Hepatocyte (in vitro differentiated cells): ENCODE results near the gene IL22RA2. TPM values are rescaled to one million over a fixed set of nuclear protein-coding genes. Genes with fewer than 3 reads are reported as not detected.

ENCODE experiments used
- DNase-seq: peaks from one replicate; pipeline ENCODE4 v3.0.0-alpha.2; 2016; ENCODE audit warnings: low spot score
- H2AFZ ChIP-seq: fragments of 200-600 bp; sonication (generic); 2 replicates; pipeline ENCODE4 v1.6.0; 2016; ENCODE audit warnings: antibody characterized with exemption, mild to moderate bottlenecking
- H3K27ac ChIP-seq: fragments of 200-600 bp; sonication (generic); 2 replicates; pipeline ENCODE4 v1.5.1; 2016; ENCODE audit warnings: mild to moderate bottlenecking
- H3K27me3 ChIP-seq: fragments of 200-600 bp; sonication (generic); 2 replicates; pipeline ENCODE4 v1.6.1; 2016
- H3K36me3 ChIP-seq: fragments of 200-600 bp; sonication (generic); replicated peaks from 2 replicates; pipeline ENCODE4 v1.5.1; 2016; ENCODE audit warnings: low read depth; ENCODE audit not compliant: insufficient read depth
- H3K4me1 ChIP-seq: fragments of 200-600 bp; sonication (generic); 2 replicates; pipeline ENCODE4 v1.5.1; 2016; ENCODE audit warnings: mild to moderate bottlenecking, moderate library complexity; ENCODE audit not compliant: insufficient read depth
- H3K4me2 ChIP-seq: fragments of 200-600 bp; sonication (generic); 2 replicates; pipeline ENCODE4 v1.6.0; 2016
- H3K4me3 ChIP-seq: fragments of 200-600 bp; sonication (generic); 2 replicates; pipeline ENCODE4 v1.5.1; 2016; ENCODE audit warnings: mild to moderate bottlenecking
- H3K79me2 ChIP-seq: fragments of 200-600 bp; sonication (generic); 2 replicates; pipeline ENCODE4 v1.6.0; 2017; ENCODE audit warnings: mild to moderate bottlenecking
- H3K9me2 ChIP-seq: fragments of 200-600 bp; sonication (generic); replicated peaks from 2 replicates; pipeline ENCODE4 v1.6.0; 2017; ENCODE audit warnings: mild to moderate bottlenecking; ENCODE audit not compliant: insufficient read depth
- H3K9me3 ChIP-seq: fragments of 200-600 bp; sonication (generic); 2 replicates; pipeline ENCODE4 v1.5.1; 2016; ENCODE audit warnings: low read depth, mild to moderate bottlenecking
- H4K20me1 ChIP-seq: fragments of 200-600 bp; sonication (generic); 2 replicates; pipeline ENCODE4 v1.6.0; 2016; ENCODE audit warnings: mild to moderate bottlenecking; ENCODE audit not compliant: insufficient read depth, poor library complexity, severe bottlenecking
- EZH2 ChIP-seq: fragments of 200-600 bp; sonication (generic); IDR thresholded peaks from 2 replicates; pipeline ENCODE4 v1.6.1; 2016; ENCODE audit warnings: antibody characterized with exemption, mild to moderate bottlenecking, borderline replicate concordance
- EZH2phosphoT487 ChIP-seq: fragments of 200-600 bp; sonication (generic); IDR thresholded peaks from one replicate; pipeline ENCODE4 v1.6.1; 2018; ENCODE audit warnings: antibody characterized with exemption, mild to moderate bottlenecking, low read depth, moderate library complexity; ENCODE audit not compliant: unreplicated experiment, severe bottlenecking
- WGBS: methylation state at CpG from one replicate; pipeline ENCODE4 v1.1.6; 2016; ENCODE audit warnings: low lambda C conversion rate; ENCODE audit errors: missing lambda C conversion rate; 5-methylcytosine and 5-hydroxymethylcytosine counted together
- polyA plus RNA-seq: library from polyadenylated mRNA; unstranded; fragments of >200 nt; fragmentation: Nextera tagmentation; extraction: Ambion mirVana; gene quantifications from 2 replicates; pipeline ENCODE4 v1.2.1, GENCODE V29; 2016
- total RNA-seq: library from RNA; depleted of rRNA; stranded (reverse); fragments of >200 nt; gene quantifications from 2 replicates; pipeline ENCODE4 v1.2.3, GENCODE V29; 2014
- TF ChIP-seq, protein P1 (sequence below): fragments of 200-600 bp; sonication (generic); IDR thresholded peaks from 2 replicates; pipeline ENCODE4 v1.5.1; 2016; ENCODE audit warnings: antibody characterized with exemption, mild to moderate bottlenecking; ENCODE audit not compliant: poor library complexity

The IL22RA2 gene
- total and polyA plus RNA-seq, 2 experiments from 2014 or later, result not detected

DNA sequence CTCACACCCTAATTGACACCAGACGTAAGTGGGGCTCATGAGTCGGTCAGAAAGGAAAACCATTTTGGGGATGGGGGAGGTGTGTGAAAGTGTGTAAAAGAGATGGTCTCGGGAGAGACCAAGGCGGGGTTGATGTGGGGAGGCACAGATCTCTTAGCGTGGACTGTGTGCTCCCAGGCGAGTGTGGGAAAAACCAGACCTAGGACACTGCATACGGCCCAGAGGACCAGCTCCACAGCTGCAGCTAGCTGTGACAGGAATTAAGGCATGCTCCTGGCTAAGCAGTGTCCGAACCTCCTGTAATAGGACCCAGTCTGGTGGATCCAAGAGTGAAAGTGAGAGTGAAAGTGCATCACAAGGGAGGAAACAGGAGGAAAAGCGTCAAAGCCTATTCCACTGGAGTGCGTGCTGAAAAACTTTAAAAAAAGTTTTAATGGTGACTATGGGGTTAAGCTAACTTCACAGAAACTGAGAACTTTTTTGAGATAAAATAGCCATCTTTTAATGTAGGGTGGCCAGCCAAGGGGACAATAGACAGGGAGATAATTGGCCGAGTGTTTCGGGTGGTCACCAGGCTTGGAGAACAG, 9.6 kb downstream of the IL22RA2 start:
- DNase-seq, result no peak
- H3K9me2 ChIP-seq, result no peaks in the 10 kb centered on the region
- H3K27ac ChIP-seq, result no peak overlapping the region
- H3K4me3 ChIP-seq, result no peak overlapping the region
- WGBS, result 90% methylated on average over 12 of the region's 12 CpGs
- H3K9me3 ChIP-seq, result no peaks in the 10 kb centered on the region
- TF ChIP-seq EZH2, result no peak
- TF ChIP-seq, protein P1, sequence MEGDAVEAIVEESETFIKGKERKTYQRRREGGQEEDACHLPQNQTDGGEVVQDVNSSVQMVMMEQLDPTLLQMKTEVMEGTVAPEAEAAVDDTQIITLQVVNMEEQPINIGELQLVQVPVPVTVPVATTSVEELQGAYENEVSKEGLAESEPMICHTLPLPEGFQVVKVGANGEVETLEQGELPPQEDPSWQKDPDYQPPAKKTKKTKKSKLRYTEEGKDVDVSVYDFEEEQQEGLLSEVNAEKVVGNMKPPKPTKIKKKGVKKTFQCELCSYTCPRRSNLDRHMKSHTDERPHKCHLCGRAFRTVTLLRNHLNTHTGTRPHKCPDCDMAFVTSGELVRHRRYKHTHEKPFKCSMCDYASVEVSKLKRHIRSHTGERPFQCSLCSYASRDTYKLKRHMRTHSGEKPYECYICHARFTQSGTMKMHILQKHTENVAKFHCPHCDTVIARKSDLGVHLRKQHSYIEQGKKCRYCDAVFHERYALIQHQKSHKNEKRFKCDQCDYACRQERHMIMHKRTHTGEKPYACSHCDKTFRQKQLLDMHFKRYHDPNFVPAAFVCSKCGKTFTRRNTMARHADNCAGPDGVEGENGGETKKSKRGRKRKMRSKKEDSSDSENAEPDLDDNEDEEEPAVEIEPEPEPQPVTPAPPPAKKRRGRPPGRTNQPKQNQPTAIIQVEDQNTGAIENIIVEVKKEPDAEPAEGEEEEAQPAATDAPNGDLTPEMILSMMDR, result no peak
- no peak for TF ChIP-seq EZH2phosphoT487
- no peaks in the 10 kb centered on the region for H3K27me3 ChIP-seq
- no peak overlapping the region for H3K4me2 ChIP-seq
- no peak overlapping the region for H2AFZ ChIP-seq
- no peaks in the 10 kb centered on the region for H3K79me2 ChIP-seq
- no peaks in the 10 kb centered on the region for H3K4me1 ChIP-seq
- H4K20me1 ChIP-seq, result no peaks in the 10 kb centered on the region
- no peaks in the 10 kb centered on the region for H3K36me3 ChIP-seq

DNA sequence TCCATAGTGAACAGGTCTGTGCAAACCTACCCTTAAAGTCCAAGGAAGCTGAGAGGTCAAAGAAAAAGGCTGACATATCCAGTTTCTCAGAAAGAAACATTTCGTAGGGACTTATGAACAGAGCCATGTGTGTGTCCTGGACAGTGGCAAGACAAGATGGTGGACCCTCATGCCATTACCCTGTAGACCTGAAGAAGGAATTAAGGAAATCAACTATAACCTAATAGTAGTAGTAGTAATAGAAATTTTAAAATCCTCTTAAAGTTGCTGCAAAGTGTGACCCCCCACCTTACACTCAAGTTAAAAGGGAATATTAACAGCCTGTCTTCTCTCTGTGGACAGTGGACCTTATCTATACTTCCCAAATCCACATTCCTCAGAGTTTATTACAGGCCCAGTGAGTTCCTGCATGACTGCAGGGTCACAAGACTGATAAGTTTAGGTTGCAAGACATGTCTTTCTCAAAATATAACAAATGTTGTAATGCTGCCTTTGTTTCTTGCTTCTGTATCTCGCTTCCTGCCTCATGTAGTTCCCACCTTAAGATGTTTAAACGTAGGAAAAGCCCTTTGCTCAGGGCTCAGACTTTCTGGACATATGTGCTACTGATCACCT, 10.6 kb downstream of the IL22RA2 start:
- no peak overlapping the region for H3K27ac ChIP-seq
- H2AFZ ChIP-seq, result no peak overlapping the region
- H3K36me3 ChIP-seq, result no peaks in the 10 kb centered on the region
- no peaks in the 10 kb centered on the region for H4K20me1 ChIP-seq
- no peaks in the 10 kb centered on the region for H3K4me1 ChIP-seq
- H3K79me2 ChIP-seq, result no peaks in the 10 kb centered on the region
- 78% methylated on average over 3 of the region's 3 CpGs for WGBS
- H3K27me3 ChIP-seq, result no peaks in the 10 kb centered on the region
- no peak overlapping the region for H3K4me3 ChIP-seq
- H3K9me2 ChIP-seq, result no peaks in the 10 kb centered on the region
- TF ChIP-seq, protein P1, result no peak
- no peak for TF ChIP-seq EZH2phosphoT487
- no peak for TF ChIP-seq EZH2
- H3K4me2 ChIP-seq, result no peak overlapping the region
- DNase-seq, result no peak
- no peaks in the 10 kb centered on the region for H3K9me3 ChIP-seq

DNA sequence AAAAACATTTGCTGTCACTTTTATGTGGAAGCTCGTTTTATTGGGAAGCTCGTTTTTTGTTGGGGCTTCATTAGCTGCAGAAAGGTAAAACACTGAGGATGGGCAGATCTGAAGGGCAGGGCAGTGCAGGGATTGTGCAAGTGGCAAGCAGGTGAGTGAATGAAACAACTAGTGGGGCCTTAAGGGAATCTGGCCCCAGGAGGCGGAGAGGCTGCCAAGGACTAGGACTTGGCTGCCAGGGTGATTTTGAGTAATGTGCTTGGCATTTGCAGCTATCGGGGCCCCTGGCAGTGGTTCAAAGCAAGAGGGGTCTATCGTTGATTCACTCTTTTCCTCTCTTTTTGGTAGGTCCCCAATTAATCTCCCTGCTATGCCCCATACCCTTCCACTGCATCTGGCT, 11.5 kb downstream of the IL22RA2 start:
- no peaks in the 10 kb centered on the region for H3K4me1 ChIP-seq
- no peak overlapping the region for H3K4me2 ChIP-seq
- 77% methylated on average over 5 of the region's 5 CpGs for WGBS

More for the DNA sequence above, 11.5 kb downstream of the IL22RA2 start:
- H3K36me3 ChIP-seq, result no peaks in the 10 kb centered on the region
- H3K9me2 ChIP-seq, result no peaks in the 10 kb centered on the region
- H3K4me3 ChIP-seq, result no peak overlapping the region
- no peak for DNase-seq
- no peak for TF ChIP-seq EZH2
- no peak for TF ChIP-seq EZH2phosphoT487
- TF ChIP-seq, protein P1, result no peak
- H4K20me1 ChIP-seq, result no peaks in the 10 kb centered on the region
- no peaks in the 10 kb centered on the region for H3K9me3 ChIP-seq
- no peak overlapping the region for H2AFZ ChIP-seq
- H3K27ac ChIP-seq, result no peak overlapping the region
- no peaks in the 10 kb centered on the region for H3K79me2 ChIP-seq
- H3K27me3 ChIP-seq, result no peaks in the 10 kb centered on the region
